ENCODE results near the gene DDRGK1. TPM values are rescaled to one million over a fixed set of nuclear protein-coding genes. Genes with fewer than 3 reads are reported as not detected.

DDRGK1 gene
- total RNA-seq, 1 experiment from 2014 or later = 97.7 TPM

- Histone ChIP-seq H3K27me3 (ENCODE audit: low read length) (no peaks in the 10 kb centered on the region), H3K4me2 (ENCODE audit: low read length) (no peak overlapping the region), H3K4me1 (ENCODE audit: insufficient read depth, low read length) (peaks cover 43% of the 10 kb centered on the region), H3F3A (ENCODE audit: low read length, unreplicated experiment) (peaks cover 5% of the 10 kb centered on the region), H3K36me3 (ENCODE audit: low read depth, low read length) (peaks cover 16% of the 10 kb centered on the region; the same call in 1 of the 2 replicates), H3K9me3 (ENCODE audit: low read length) (no peaks in the 10 kb centered on the region), H3K9ac (ENCODE audit: low read length) (no peak overlapping the region), H3K27ac (ENCODE audit: low read length) (no peak overlapping the region), H2AFZ (ENCODE audit: low read length) (no peak overlapping the region), H3K4me3 (ENCODE audit: low read length) (no peak overlapping the region), H4K20me1 (ENCODE audit: low read length) (no peaks in the 10 kb centered on the region), H3K79me2 (ENCODE audit: low read length) (no peaks in the 10 kb centered on the region), H3K9me2 (replicated peaks; ENCODE audit: low read length) (no peaks in the 10 kb centered on the region)
- BruUV-seq (replicated peaks) = no TSS peak
- no peak for TF ChIP-seq EZH2phosphoT487 (IDR thresholded peaks at IDR 0.05; ENCODE audit: borderline replicate concordance, low read length)
- no peak for TF ChIP-seq EZH2 (IDR thresholded peaks at IDR 0.05; ENCODE audit: low read length, unreplicated experiment)
- no peak for TF ChIP-seq CTCF (conservative IDR thresholded peaks at IDR 0.05; ENCODE audit: low read depth, low read length)
- intact Hi-C loops (cut with micrococcal nuclease) = no loop called here
- no peak for ATAC-seq
- ChIA-PET CTCF (no interaction called here), POLR2A (ENCODE audit: unreplicated experiment) (no interaction called here)
- no peak for DNase-seq
These were observed 22.4 kb upstream of the DDRGK1 start for GRCh38 chr20:3226864-3227263.

- no peak for ATAC-seq
- BruUV-seq (replicated peaks) = no TSS peak
- TF ChIP-seq CTCF (conservative IDR thresholded peaks at IDR 0.05; ENCODE audit: low read depth, low read length) (no peak), EZH2phosphoT487 (IDR thresholded peaks at IDR 0.05; ENCODE audit: borderline replicate concordance, low read length) (no peak), EZH2 (IDR thresholded peaks at IDR 0.05; ENCODE audit: low read length, unreplicated experiment) (no peak)
These were observed 21.6 kb upstream of the DDRGK1 start for GRCh38 chr20:3226093-3226492.

GRCh38 chr20:3224681-3225421 lies 20.4 kb upstream of the DDRGK1 start:
- Histone ChIP-seq H3K27me3 (ENCODE audit: low read length) (no peaks in the 10 kb centered on the region), H4K20me1 (ENCODE audit: low read length) (no peaks in the 10 kb centered on the region), H3K79me2 (ENCODE audit: low read length) (no peaks in the 10 kb centered on the region), H3K4me3 (ENCODE audit: low read length) (peak overlapping the region; percentile 38), H3K9ac (ENCODE audit: low read length) (peak overlapping the region; percentile 13; the same call in 1 of the 2 replicates), H3F3A (ENCODE audit: low read length, unreplicated experiment) (peaks cover 5% of the 10 kb centered on the region), H3K9me2 (replicated peaks; ENCODE audit: low read length) (no peaks in the 10 kb centered on the region), H3K4me2 (ENCODE audit: low read length) (peak overlapping the region; percentile 75), H3K36me3 (ENCODE audit: low read depth, low read length) (peaks cover 15% of the 10 kb centered on the region; the same call in 1 of the 2 replicates), H3K9me3 (ENCODE audit: low read length) (no peaks in the 10 kb centered on the region), H2AFZ (ENCODE audit: low read length) (0 out of 2 replicates have a peak overlapping the region, but pooled peaks have one; percentile 60), H3K27ac (ENCODE audit: low read length) (peak overlapping the region; percentile 83), H3K4me1 (ENCODE audit: insufficient read depth, low read length) (peaks cover 51% of the 10 kb centered on the region)
- BruUV-seq (replicated peaks) = TSS peak; percentile 5
- intact Hi-C loops (cut with micrococcal nuclease) = loop anchor here (1.0 kb wide), 1 partner anchor 11 kb away; no protein-coding TSS in a partner anchor
- CTCF ChIA-PET = interaction anchor here (0.6 kb wide), 1 partner anchor 52 kb away, joined by 4 read pairs; no protein-coding TSS in a partner anchor
- ATAC-seq = peak; percentile 40
- POLR2A ChIA-PET (ENCODE audit: unreplicated experiment) = interaction anchor here (1.0 kb wide), 1 partner anchor 15 kb away, joined by 4 read pairs; the partner anchor contains the start of gene SLC4A11
- DNase-seq = peak; percentile 72
- TF ChIP-seq EZH2 (IDR thresholded peaks at IDR 0.05; ENCODE audit: low read length, unreplicated experiment) = no peak
- TF ChIP-seq CTCF (conservative IDR thresholded peaks at IDR 0.05; ENCODE audit: low read depth, low read length) = no peak
- TF ChIP-seq EZH2phosphoT487 (IDR thresholded peaks at IDR 0.05; ENCODE audit: borderline replicate concordance, low read length) = no peak

More at GRCh38 chr20:3226093-3226492, 21.6 kb upstream of the DDRGK1 start:
- H3K79me2 ChIP-seq (ENCODE audit: low read length) = no peaks in the 10 kb centered on the region
- H3K27ac ChIP-seq (ENCODE audit: low read length) = peak overlapping the region; percentile 83
- H3K36me3 ChIP-seq (ENCODE audit: low read depth, low read length) = peaks cover 16% of the 10 kb centered on the region; the same call in 1 of the 2 replicates
- H2AFZ ChIP-seq (ENCODE audit: low read length) = no peak overlapping the region
- ChIA-PET POLR2A (ENCODE audit: unreplicated experiment) (interaction anchor here (0.5 kb wide), 1 partner anchor 12 kb away, joined by 4 read pairs; no protein-coding TSS in a partner anchor), CTCF (no interaction called here)
- H3K27me3 ChIP-seq (ENCODE audit: low read length) = no peaks in the 10 kb centered on the region
- no peaks in the 10 kb centered on the region for H4K20me1 ChIP-seq (ENCODE audit: low read length)
- H3K4me3 ChIP-seq (ENCODE audit: low read length) = no peak overlapping the region
- no peaks in the 10 kb centered on the region for H3K9me3 ChIP-seq (ENCODE audit: low read length)
- H3K9me2 ChIP-seq (replicated peaks; ENCODE audit: low read length) = no peaks in the 10 kb centered on the region
- no peak overlapping the region for H3K4me2 ChIP-seq (ENCODE audit: low read length)
- no peak overlapping the region for H3K9ac ChIP-seq (ENCODE audit: low read length)
- intact Hi-C loops (cut with micrococcal nuclease) = no loop called here
- peaks cover 5% of the 10 kb centered on the region for H3F3A ChIP-seq (ENCODE audit: low read length, unreplicated experiment)
- no peak for DNase-seq
- peaks cover 51% of the 10 kb centered on the region for H3K4me1 ChIP-seq (ENCODE audit: insufficient read depth, low read length)
